ENCODE data around the gene UNC13A. TPM values are rescaled to one million over a fixed set of nuclear protein-coding genes. Genes with fewer than 3 reads are reported as not detected.

Gene UNC13A
- under 1 TPM; 0.10 to 0.28 (median 0.16) TPM for polyA plus RNA-seq (ENCODE audit: insufficient read length in 3 of 3)

DNA sequence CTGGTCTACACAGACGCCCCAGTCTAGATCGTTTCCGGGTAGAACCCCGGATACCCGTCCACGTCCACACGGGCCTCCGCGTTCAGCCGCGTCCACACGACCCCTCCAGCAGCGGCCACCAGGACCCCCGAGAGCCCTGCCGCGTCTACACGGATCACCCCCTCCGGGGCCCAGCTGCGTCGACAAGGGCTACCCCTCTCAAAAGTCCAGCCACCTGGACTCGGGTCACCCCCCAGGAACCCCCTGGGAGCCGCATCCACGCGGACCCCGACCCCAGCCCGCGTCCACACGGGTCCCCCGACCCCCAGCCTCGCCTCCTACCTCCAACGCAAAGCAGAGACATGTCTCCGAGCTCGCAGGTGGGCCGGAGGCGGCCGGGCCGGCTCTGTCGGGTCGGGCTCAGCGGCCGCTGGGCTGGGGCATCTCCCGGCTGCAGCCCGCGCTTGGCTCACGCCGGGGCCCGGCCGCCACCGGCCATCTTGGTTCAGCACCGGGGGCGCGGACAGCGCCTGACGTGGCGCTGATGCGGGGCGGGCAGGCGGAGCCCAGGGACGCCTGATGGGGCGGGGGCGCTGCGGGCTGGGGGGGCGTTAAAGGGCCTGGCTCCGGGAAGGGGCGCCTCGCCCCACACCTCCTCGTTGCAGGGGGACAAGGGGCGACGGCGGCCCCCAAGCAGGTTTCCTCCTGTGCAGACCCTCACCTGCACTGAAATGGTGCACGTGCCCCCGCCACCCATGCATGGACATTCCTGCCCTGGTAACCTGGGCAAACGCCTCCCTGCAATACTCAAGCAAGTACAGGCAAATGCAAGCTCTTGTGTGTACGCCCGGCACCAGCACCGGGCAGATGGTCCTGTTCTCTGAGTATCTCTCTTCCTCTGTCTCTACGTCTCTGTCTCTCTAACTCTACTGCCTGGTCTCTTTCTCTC, at the start of gene UNC13A:
Gene UNC13A, minus strand, starts transcription at position 498 of the 928 bp plus-strand sequence. Its CDS starts 155 bp downstream, at position 343.
- DNase-seq (ENCODE audit: low read depth in 3 of 3, low spot score in 2 of 3), result peak in 2 of 3 donors; percentile 27 to 50

DNA sequence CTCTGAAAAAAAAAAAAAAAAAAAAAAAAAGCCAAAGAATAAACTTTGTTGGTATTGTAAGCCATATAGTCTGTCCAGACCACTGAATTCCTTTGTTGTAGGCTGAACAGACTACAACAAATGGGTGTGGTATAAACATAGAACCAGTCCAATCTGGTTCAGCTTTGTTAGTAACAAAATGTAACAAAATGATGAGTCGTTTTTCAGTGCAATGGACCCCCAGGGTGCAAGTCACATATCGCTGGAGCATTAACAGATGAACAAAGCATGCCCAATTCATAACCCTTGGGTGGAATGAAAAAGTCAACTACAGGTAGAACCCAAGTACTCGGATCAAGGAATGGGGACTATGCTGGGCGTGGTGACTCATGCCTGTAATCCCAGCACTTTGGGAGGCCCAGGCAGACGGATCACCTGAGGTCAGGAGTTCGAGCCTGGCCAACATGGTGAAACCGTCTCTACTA, 49.6 kb upstream of the UNC13A start:
- no peak for DNase-seq (ENCODE audit: low read depth in 3 of 3, low spot score in 2 of 3)

DNA sequence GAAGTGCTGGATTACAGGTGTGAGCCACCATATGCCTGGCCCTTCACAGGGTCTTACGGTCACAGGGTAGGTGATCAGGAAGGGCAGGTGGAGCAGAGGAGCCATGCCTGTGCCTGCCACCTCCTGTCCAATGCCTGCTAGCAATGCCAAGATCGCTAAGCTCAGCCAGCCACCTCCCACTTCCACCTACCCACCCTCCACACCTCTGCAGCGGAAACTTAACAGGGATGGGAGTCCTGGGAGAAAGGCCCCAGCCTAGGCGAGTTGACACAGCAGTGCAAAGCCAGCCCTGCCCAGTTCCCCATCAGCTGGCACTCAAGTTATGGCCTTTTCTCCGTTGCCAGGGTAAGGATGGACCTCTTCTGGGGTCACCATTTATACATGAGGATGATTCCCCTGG, 47.3 kb upstream of the UNC13A start:
- DNase-seq (ENCODE audit: low read depth in 3 of 3, low spot score in 2 of 3), result no peak

DNA sequence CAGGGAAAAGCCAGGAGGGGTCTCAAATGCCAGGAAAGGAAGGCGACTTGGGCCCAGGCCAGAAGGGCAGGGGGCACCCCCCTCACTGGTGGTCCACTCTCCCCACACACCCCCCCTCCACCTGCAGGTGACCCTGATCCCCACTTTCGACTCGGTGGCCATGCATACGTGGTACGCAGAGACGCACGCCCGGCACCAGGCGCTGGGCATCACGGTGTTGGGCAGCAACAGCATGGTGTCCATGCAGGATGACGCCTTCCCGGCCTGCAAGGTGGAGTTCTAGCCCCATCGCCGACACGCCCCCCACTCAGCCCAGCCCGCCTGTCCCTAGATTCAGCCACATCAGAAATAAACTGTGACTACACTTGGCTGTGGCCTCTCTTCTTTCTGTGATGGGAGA, 46.0 kb upstream of the UNC13A start:
- DNase-seq (ENCODE audit: low read depth in 3 of 3, low spot score in 2 of 3), result no peak

DNA sequence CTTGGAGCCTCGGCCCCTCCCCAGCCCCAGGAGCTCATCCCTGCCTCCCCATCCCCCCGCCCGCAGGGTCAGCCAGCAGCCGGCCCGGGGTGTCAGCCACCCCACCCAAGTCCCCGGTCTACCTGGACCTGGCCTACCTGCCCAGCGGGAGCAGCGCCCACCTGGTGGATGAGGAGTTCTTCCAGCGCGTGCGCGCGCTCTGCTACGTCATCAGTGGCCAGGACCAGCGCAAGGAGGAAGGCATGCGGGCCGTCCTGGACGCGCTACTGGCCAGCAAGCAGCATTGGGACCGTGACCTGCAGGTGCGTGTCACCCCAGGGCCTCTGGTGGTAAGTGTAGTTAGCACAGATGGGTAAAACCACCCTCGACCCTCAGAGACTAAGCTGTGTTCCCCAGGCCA, 45.0 kb upstream of the UNC13A start:
- no peak for DNase-seq (ENCODE audit: low read depth in 3 of 3, low spot score in 2 of 3)

DNA sequence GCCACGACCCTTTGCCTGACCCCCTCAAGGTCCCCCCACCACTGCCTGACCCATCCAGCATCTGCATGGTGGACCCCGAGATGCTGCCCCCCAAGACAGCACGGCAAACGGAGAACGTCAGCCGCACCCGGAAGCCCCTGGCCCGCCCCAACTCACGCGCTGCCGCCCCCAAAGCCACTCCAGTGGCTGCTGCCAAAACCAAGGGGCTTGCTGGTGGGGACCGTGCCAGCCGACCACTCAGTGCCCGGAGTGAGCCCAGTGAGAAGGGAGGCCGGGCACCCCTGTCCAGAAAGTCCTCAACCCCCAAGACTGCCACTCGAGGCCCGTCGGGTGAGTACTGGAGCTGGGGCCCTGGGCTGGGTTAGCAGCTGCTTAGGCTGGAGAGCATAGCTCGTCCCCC, 39.7 kb upstream of the UNC13A start:
- no peak for DNase-seq (ENCODE audit: low read depth in 3 of 3, low spot score in 2 of 3)

DNA sequence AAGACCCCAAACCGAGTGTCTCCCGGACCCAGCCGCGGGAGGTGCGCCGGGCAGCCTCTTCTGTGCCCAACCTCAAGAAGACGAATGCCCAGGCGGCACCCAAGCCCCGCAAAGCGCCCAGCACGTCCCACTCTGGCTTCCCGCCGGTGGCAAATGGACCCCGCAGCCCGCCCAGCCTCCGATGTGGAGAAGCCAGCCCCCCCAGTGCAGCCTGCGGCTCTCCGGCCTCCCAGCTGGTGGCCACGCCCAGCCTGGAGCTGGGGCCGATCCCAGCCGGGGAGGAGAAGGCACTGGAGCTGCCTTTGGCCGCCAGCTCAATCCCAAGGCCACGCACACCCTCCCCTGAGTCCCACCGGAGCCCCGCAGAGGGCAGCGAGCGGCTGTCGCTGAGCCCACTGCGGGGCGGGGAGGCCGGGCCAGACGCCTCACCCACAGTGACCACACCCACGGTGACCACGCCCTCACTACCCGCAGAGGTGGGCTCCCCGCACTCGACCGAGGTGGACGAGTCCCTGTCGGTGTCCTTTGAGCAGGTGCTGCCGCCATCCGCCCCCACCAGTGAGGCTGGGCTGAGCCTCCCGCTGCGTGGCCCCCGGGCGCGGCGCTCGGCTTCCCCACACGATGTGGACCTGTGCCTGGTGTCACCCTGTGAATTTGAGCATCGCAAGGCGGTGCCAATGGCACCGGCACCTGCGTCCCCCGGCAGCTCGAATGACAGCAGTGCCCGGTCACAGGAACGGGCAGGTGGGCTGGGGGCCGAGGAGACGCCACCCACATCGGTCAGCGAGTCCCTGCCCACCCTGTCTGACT, 39.0 kb upstream of the UNC13A start:
- no peak for DNase-seq (ENCODE audit: low read depth in 3 of 3, low spot score in 2 of 3)

DNA sequence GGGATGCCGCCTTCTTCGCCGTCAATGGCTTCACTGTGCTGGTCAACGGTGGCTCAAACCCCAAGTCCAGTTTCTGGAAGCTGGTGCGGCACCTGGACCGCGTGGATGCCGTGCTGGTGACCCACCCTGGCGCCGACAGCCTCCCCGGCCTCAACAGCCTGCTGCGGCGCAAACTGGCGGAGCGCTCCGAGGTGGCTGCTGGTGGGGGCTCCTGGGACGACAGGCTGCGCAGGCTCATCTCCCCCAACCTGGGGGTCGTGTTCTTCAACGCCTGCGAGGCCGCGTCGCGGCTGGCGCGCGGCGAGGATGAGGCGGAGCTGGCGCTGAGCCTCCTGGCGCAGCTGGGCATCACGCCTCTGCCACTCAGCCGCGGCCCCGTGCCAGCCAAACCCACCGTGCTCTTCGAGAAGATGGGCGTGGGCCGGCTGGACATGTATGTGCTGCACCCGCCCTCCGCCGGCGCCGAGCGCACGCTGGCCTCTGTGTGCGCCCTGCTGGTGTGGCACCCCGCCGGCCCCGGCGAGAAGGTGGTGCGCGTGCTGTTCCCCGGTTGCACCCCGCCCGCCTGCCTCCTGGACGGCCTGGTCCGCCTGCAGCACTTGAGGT, 38.1 kb upstream of the UNC13A start:
- no peak for DNase-seq (ENCODE audit: low read depth in 3 of 3, low spot score in 2 of 3)

DNA sequence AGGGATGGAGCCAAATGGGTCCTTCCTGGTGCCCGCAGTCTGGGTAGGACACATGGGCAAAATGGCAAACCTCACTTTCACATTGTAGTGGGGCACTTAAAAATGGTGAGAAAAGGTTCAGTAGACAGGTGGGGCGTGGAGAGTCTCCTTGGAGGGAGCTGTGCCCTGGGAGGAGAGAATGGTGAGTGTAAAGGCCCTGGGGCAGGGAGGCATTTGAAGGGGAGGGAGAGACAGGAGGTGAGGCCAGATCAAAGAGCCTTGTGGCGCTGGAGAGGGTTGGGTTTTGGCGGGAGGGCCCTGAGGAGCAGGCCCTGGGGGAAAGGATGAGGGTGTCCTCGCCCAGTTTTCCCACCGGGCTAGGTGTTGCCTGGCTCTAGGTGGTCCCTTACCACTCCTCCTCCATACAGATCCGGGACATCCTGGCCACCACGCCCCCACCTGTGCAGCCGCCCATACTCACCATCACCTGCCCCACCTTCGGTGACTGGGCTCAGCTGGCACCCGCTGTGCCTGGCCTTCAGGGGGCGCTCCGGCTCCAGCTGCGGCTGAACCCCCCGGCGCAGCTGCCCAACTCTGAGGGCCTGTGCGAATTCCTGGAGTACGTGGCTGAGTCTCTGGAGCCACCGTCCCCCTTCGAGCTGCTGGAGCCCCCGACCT, 37.4 kb upstream of the UNC13A start:
- no peak for DNase-seq (ENCODE audit: low read depth in 3 of 3, low spot score in 2 of 3)

DNA sequence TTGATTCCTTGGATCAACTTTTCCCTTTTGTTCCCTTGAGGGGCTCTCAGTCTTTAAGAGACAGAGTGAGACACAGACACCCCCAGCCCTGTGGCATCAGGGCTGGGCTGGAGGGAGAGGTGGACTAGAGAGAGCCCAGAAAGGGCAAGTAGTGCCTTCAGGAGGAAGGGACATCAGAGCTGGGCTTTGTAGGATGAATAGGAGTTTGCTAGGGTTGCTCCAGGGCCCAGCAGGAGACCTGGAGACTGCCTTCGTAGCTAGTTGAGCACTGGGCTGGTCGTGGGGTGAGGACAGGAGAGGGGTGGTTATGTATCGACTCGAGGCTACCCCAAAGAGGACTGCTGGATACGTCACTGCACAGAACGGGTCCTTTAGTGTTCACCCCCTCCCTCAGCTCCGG, 36.5 kb upstream of the UNC13A start:
- DNase-seq (ENCODE audit: low read depth in 3 of 3, low spot score in 2 of 3), result no peak

DNA sequence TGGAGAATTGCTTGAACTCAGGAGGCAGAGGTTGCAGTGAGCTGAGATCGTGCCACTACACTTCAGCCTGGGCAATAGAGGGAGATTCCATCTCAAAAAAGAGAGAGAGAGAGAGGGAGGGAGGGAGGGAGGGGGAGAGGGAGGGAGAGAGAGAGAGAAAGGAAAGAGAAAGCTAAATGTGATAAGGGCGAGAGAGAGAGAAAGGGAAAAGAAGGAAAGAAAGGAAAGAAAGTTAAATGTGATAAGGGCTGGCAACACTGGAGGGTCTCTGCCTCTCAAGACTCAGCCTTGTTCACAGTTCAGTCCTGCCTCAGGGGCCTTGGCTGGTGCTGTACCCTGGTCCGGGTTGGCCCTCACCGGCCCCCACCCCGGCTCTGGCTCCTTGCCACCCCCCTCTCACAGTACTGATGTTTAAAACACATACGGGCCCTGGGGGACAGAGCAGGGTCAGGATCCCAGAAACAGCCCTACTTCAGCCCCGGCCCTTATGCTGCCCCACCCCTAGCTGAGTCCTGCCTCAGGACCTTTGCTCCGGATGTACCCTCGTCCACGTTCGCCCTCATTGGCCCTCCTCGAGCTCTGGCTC, 34.6 kb upstream of the UNC13A start:
- DNase-seq (ENCODE audit: low read depth in 3 of 3, low spot score in 2 of 3), result no peak

DNA sequence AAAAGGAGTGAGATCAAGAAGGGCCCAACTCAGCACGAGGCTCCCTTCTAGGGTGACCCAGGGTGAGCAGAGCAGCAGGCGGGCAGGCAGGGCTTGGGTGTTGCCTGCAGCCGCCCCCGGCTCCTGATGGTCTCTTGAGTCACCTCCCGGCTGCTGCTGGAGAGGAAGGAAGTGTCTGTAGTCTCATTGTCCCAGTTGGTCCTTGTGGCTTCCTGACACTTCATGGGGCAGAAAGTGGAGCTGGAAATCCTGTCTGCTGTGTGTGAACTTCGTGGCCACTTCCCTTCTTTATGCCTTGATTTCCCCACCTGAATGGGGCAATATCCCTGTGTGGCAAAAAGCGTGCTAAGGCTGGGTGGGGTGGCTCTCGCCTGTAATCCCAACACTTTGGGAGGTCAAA, 33.7 kb upstream of the UNC13A start:
- no peak for DNase-seq (ENCODE audit: low read depth in 3 of 3, low spot score in 2 of 3)

DNA sequence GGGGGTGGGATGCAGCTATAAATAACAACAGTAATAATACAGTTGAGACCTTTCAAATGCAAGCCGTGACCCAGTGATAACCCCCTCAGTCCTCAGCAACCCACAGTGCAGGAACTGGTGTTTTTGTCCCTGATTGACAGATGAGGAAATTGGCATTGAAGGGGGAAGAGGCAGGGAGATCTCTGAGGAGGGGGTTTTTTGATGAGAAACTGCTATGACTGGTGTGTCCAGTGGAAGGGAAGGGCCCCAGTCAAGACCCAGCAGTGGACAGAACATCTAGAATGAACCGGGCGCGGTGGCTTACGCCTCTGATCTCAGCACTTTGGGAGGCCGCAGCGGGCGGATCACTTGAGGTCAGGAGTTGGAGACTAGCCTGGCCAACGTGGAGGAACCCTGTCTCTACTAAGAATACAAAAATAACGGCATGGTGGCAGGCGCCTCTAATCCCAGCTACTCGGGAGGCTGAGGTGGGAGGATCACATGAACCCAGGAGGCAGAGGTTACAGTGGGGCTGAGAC, 33.0 kb upstream of the UNC13A start:
- no peak for DNase-seq (ENCODE audit: low read depth in 3 of 3, low spot score in 2 of 3)

DNA sequence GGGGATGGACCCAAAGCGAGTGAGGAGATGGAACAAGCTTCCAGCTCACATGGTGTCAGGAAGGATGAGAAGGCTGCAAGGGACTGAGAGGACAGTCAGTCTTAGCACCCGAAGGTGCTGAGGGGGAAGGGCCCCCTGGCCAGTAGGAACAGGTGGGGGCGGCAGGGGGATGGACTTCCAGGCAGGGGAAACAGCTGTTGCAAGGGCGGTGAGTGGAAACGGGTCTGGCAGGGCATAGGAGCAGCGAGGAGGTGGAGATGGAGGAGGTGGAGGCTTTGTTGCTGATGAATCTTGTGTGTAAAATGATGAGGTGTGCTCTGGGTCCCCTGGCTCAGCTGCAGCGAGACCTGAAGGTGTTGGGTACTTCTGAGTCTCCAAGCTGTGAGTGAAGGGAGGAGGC, 32.3 kb upstream of the UNC13A start:
- no peak for DNase-seq (ENCODE audit: low read depth in 3 of 3, low spot score in 2 of 3)

DNA sequence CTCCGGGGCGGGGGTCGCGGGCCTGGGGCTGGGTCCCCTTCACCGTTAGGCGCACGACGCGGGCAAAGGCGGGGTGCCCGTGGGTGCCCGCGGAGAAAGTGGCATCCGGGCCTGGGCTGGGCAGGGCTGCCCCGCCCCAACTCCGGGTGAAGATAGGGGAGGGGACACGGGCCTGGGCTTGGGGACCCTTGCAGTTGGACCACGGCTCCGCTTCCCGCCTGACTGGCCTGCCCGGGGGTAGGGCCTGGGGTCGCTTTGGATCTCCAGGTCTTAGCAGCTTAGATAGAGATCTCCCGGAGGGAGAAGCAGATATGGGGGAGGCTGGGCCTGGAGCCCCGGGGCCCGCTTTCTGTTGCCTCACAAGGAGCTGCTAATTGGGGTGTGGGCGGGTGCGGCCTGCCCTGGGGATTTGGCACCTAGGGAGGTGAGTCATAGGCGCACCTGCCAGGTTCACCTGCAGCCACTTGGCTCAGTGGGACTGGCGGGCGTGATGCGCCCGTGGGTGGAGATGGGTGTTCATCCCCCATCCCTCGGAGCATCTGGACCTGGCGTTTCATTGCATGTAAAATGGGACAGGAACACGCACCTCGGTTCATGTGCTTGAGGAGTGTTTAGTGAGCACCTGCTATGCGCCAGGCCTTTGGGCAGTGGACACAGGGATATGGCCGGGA, 31.7 kb upstream of the UNC13A start:
- no peak for DNase-seq (ENCODE audit: low read depth in 3 of 3, low spot score in 2 of 3)

DNA sequence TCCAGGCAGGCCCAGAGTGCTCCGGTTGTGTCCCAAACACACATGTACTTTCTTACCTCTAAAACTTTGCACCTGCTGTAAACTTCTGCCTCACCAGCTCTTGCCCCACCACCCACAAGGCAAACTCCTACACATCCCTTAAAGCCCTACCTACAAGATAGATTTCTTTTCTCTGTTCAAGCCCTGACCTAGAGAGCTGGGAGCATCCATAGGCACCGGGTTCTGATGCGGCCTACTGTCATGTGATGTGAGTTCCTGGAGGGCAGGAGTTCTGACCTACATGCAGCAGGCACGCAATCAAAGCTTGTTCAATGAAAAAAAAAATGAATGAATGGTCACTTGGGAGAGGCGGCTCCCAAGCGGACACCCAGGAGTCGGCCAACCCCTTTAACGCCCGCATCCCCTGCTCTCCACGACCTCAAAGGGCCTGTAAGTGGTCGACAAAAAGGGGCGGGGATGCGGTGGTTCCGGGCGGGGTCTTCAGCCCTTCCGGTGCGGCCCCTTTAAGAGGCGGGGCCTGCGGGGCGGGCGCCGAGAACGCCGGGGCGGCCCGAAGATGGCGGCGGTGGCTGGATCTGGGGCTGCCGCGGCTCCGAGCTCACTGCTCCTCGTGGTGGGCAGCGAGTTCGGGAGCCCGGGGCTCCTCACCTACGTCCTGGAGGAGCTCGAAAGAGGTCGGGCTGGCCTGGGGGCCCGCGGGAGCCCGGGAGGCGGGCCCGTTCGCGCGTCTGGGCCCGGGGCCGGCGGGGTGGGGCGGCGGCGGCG, 31.0 kb upstream of the UNC13A start, which contains the start of gene MAP1S:
Gene MAP1S, plus strand, starts transcription at position 534 of the 765 bp plus-strand sequence. Its CDS starts 23 bp downstream, at position 557.
- DNase-seq (ENCODE audit: low read depth in 3 of 3, low spot score in 2 of 3), result no peak

DNA sequence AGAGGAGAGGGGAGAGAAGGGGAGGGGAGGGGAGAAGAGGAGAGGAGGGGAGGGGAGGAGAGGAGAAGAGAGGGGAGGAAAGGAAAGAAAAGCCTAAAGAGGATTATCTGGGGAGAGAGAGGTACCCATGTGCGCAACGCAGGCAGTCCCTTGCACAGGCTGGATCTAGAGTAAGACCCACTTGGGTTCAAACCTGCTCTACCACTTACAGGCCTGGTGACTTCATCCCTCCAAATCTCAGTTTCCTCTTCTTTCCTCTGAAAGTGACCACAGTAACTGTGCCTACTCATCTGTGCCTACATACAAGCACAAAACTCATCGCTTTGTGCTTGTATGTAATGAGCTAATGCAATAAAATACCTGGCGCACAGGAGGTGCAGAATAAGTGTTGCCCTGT, 30.4 kb upstream of the UNC13A start:
- no peak for DNase-seq (ENCODE audit: low read depth in 3 of 3, low spot score in 2 of 3)

DNA sequence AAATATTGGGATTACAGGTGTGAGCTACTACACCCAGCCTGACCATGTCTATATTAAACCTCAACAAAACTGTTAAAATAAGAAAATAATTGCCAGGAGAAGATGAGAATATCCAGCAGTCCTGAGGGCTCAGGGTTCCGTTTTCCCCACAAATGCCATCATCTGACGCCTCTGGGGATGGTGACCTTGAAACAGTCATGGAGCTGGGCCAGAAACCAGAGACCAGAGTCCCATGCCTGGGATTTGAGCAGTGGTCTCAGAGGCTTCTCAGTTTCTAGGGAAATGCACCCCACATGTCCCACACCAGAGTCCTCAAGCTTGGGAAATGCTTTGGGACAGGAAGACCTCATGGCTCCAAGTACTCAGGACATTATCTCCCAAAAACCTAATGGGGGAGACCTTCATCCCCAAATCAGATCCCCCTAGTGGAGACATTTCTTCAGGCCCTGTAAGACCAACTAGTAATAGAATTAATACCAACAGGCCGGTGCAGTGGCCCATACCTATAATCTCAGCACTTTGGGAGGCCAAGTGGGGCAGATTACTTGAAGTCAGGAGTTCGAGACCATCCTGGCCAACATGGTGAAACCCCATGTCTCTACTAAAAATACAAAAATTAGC, 28.3 kb upstream of the UNC13A start:
- no peak for DNase-seq (ENCODE audit: low read depth in 3 of 3, low spot score in 2 of 3)
